H1 (cell line): Measurements from ENCODE around the gene LYAR. TPM values are rescaled to one million over a fixed set of nuclear protein-coding genes. Genes with fewer than 3 reads are reported as not detected.

ENCODE experiments used
- CTCF ChIA-PET: fragments of 300-600 bp; sonication (Branson Sonifier 250); formaldehyde crosslinking; loops from one replicate; lab custom pipeline; 2021; ENCODE audit not compliant: partially characterized antibody; lab: Charles Lee
- POLR2A ChIA-PET: fragments of 300-600 bp; sonication (Branson Sonifier 250); formaldehyde crosslinking; loops from one replicate; lab custom pipeline; 2021; ENCODE audit warnings: inconsistent platforms; ENCODE audit not compliant: partially characterized antibody; lab: Charles Lee
- DNase-seq, 2 experiments: peaks; one replicate each; pipeline versions ENCODE4 v3.0.0 to v3.0.0-alpha.2; 2010 to 2022; ENCODE audit warnings: low spot score in 2 of 2, low read depth in 1 of 2, mixed read lengths in 1 of 2
- FAIRE-seq: peaks from 2 replicates; lab custom pipeline; 2011; peaks lifted over from hg19 to GRCh38; lab: Jason Lieb, UNC
- H2AFZ ChIP-seq: 2 replicates; pipeline ENCODE4 v1.8.1; 2012; ENCODE audit warnings: low read length, inconsistent platforms
- H2AK5ac ChIP-seq: 2 replicates; pipeline ENCODE4 v1.6.1; 2013; ENCODE audit warnings: low read depth, low read length
- H2BK120ac ChIP-seq: replicated peaks from 2 replicates; pipeline ENCODE3; 2013; ENCODE audit warnings: low read depth, low read length, inconsistent platforms
- H2BK12ac ChIP-seq: 2 replicates; pipeline ENCODE4 v1.6.1; 2013; ENCODE audit warnings: low read depth, low read length
- H2BK15ac ChIP-seq: 2 replicates; pipeline ENCODE4 v1.6.1; 2013; ENCODE audit warnings: low read length
- H2BK20ac ChIP-seq: 2 replicates; pipeline ENCODE4 v1.6.1; 2013; ENCODE audit warnings: low read length
- H2BK5ac ChIP-seq: 2 replicates; pipeline ENCODE4 v1.6.1; 2013; ENCODE audit warnings: low read depth, low read length
- H3K14ac ChIP-seq: 2 replicates; pipeline ENCODE4 v1.6.1; 2013; ENCODE audit warnings: inconsistent platforms; ENCODE audit not compliant: insufficient read length
- H3K18ac ChIP-seq: 2 replicates; pipeline ENCODE4 v1.6.1; 2013; ENCODE audit warnings: low read length; ENCODE audit errors: extremely low read depth
- H3K23ac ChIP-seq: 2 replicates; pipeline ENCODE4 v1.6.1; 2013; ENCODE audit warnings: inconsistent platforms; ENCODE audit not compliant: insufficient read length
- H3K23me2 ChIP-seq: 2 replicates; pipeline ENCODE4 v1.6.1; 2013; ENCODE audit warnings: low read depth, low read length
- H3K27ac ChIP-seq: 2 replicates; pipeline ENCODE4 v1.6.1; 2011; ENCODE audit warnings: low read depth, low read length, inconsistent platforms
- H3K27me3 ChIP-seq, 4 experiments: replicated peaks in 1 of 4; 1 replicate in 1 of 4; 2 replicates in 3 of 4; pipeline versions ENCODE4 v1.6.1 to v1.8.1; 2011 to 2013; ENCODE audit warnings: low read length in 3 of 4, mild to moderate bottlenecking in 3 of 4, inconsistent platforms in 2 of 4, mixed read lengths in 2 of 4, moderate library complexity in 1 of 4; ENCODE audit not compliant: control insufficient read depth in 3 of 4, insufficient read depth in 3 of 4; ENCODE audit errors: extremely low read depth in 1 of 4
- H3K36me3 ChIP-seq, 4 experiments: 2 replicates each; pipeline versions ENCODE4 v1.6.1 to v1.8.1; 2011 to 2013; ENCODE audit warnings: mild to moderate bottlenecking in 4 of 4, low read length in 3 of 4, moderate library complexity in 2 of 4, control low read depth in 1 of 4, inconsistent platforms in 1 of 4; ENCODE audit not compliant: insufficient read depth in 4 of 4, control insufficient read depth in 2 of 4
- H3K4ac ChIP-seq: replicated peaks from 2 replicates; pipeline ENCODE3; 2013; ENCODE audit warnings: low read length, low read depth, mixed read lengths, inconsistent platforms; ENCODE audit not compliant: insufficient read length
- H3K4me1 ChIP-seq, 4 experiments: replicated peaks in 1 of 4; 1 replicate in 1 of 4; 2 replicates in 3 of 4; pipeline versions ENCODE4 v1.6.1 to v1.8.1; 2011 to 2013; ENCODE audit warnings: low read length in 3 of 4, inconsistent platforms in 2 of 4, mixed read lengths in 1 of 4; ENCODE audit not compliant: insufficient read depth in 4 of 4, control insufficient read depth in 3 of 4
- H3K4me2 ChIP-seq, 2 experiments: 2 replicates each; pipeline versions ENCODE4 v1.6.1 to v1.8.1; 2011 to 2013; ENCODE audit warnings: low read depth in 2 of 2, low read length in 2 of 2, control low read depth in 1 of 2, inconsistent platforms in 1 of 2, mild to moderate bottlenecking in 1 of 2; ENCODE audit not compliant: insufficient read depth in 1 of 2
- H3K4me3 ChIP-seq, 4 experiments: fragments of 200-600, 300-600 bp in 1 of 4; sonication (generic), shearing (Covaris generic), sonication (Bioruptor Twin) in 1 of 4; 2 replicates each; pipeline versions ENCODE4 v1.5.1 to v1.8.1; 2011 to 2016; ENCODE audit warnings: low read length in 4 of 4, low read depth in 3 of 4, control low read depth in 2 of 4, inconsistent platforms in 2 of 4, mild to moderate bottlenecking in 2 of 4, mixed read lengths in 1 of 4, moderate library complexity in 1 of 4; ENCODE audit not compliant: insufficient read depth in 2 of 4; ENCODE audit errors: extremely low read depth in 1 of 4
- H3K56ac ChIP-seq: replicated peaks from 2 replicates; pipeline ENCODE3; 2013; ENCODE audit warnings: low read depth, mild to moderate bottlenecking, mixed read lengths, low read length, inconsistent platforms; ENCODE audit not compliant: insufficient read length
- H3K79me1 ChIP-seq: 2 replicates; pipeline ENCODE4 v1.6.1; 2013; ENCODE audit warnings: low read depth, low read length, control low read depth
- H3K79me2 ChIP-seq, 2 experiments: 2 replicates each; pipeline versions ENCODE4 v1.6.1 to v1.8.1; 2012 to 2013; ENCODE audit warnings: low read length in 2 of 2, mild to moderate bottlenecking in 2 of 2, inconsistent platforms in 1 of 2; ENCODE audit not compliant: insufficient read depth in 2 of 2, control insufficient read depth in 1 of 2
- H3K9ac ChIP-seq, 4 experiments: replicated peaks in 1 of 4; 1 replicate in 1 of 4; 2 replicates in 3 of 4; pipeline versions ENCODE4 v1.6.1 to v1.8.1; 2011 to 2013; ENCODE audit warnings: low read depth in 3 of 4, low read length in 3 of 4, control low read depth in 2 of 4, mild to moderate bottlenecking in 2 of 4, moderate library complexity in 2 of 4, inconsistent platforms in 1 of 4; ENCODE audit errors: extremely low read depth in 1 of 4
- H3K9me3 ChIP-seq, 2 experiments: 2 replicates each; pipeline versions ENCODE4 v1.6.1 to v1.8.1; 2012 to 2013; ENCODE audit warnings: mild to moderate bottlenecking in 2 of 2, moderate library complexity in 2 of 2, control low read depth in 1 of 2, inconsistent platforms in 1 of 2, low read depth in 1 of 2, low read length in 1 of 2, mixed read lengths in 1 of 2; ENCODE audit not compliant: insufficient read depth in 2 of 2
- H4K20me1 ChIP-seq, 2 experiments: replicated peaks in 1 of 2; 2 replicates each; pipeline versions ENCODE3 to v1.8.1; 2011 to 2013; ENCODE audit warnings: inconsistent platforms in 2 of 2, low read length in 2 of 2, mild to moderate bottlenecking in 1 of 2; ENCODE audit not compliant: insufficient read depth in 2 of 2, control insufficient read depth in 1 of 2
- H4K5ac ChIP-seq: 2 replicates; pipeline ENCODE4 v1.6.1; 2013; ENCODE audit warnings: low read length, low read depth, mixed read lengths, inconsistent platforms; ENCODE audit not compliant: insufficient read length
- H4K8ac ChIP-seq: 2 replicates; pipeline ENCODE4 v1.8.0; 2013; ENCODE audit warnings: mild to moderate bottlenecking, moderate library complexity, low read length, inconsistent platforms; ENCODE audit not compliant: insufficient read depth; ENCODE audit errors: extremely low read depth
- H4K91ac ChIP-seq: replicated peaks from 2 replicates; pipeline ENCODE3; 2013; ENCODE audit warnings: low read length, mixed read lengths, inconsistent platforms; ENCODE audit not compliant: insufficient read length
- WGBS, 2 experiments: shearing (Covaris generic) in 1 of 2; methylation state at CpG; one replicate each; pipeline versions ENCODE4 v1.1.6 to v1.1.7; 2013 to 2015; ENCODE audit warnings: low lambda C conversion rate in 2 of 2, mixed read lengths in 2 of 2, inconsistent platforms in 1 of 2, low coverage in 1 of 2, missing lambda C conversion rate in 1 of 2; ENCODE audit not compliant: insufficient replicate concordance in 2 of 2, insufficient coverage in 1 of 2, insufficient read length in 1 of 2; ENCODE audit errors: extremely low coverage in 1 of 2, missing lambda C conversion rate in 1 of 2; 5-methylcytosine and 5-hydroxymethylcytosine counted together
- polyA plus RNA-seq, 7 experiments: library from polyadenylated mRNA; depleted of rRNA in 3 of 7; stranded (reverse) in 5 of 7; unstranded in 2 of 7; fragments of >200 nt in 5 of 7; fragments of 200-250 nt in 2 of 7; gene quantifications; 1 replicate in 5 of 7; 2 replicates in 1 of 7; 4 replicates in 1 of 7; pipeline versions ENCODE4 v1.2.1 to v1.2.3, GENCODE V29; 2011 to 2013; ENCODE audit warnings: missing spikeins in 2 of 7, mixed read lengths in 2 of 7
- total RNA-seq: library from RNA; stranded (reverse); fragmentation: NEBNext Ultra II Directional; extraction: Animal tissue kit (Norgen Biotek cat#: 25700); gene quantifications from 2 replicates; pipeline ENCODE4 v1.2.1, GENCODE V29; 2021

The LYAR gene
- total and polyA plus RNA-seq, 2 of the 8 experiments (the other 6 are each of a cell fraction or from before 2014, with no cell fraction given) = 6.5 to 46.9 TPM

GRCh38 chr4:4306920-4307319, 17.0 kb upstream of the LYAR start:
- H3K79me1 ChIP-seq = no peaks in the 10 kb centered on the region
- no peak overlapping the region for H2AFZ ChIP-seq
- H2BK12ac ChIP-seq = no peak overlapping the region
- no peaks in the 10 kb centered on the region for H3K23me2 ChIP-seq
- FAIRE-seq = no peak
- H2BK20ac ChIP-seq = no peak overlapping the region
- H3K36me3 ChIP-seq = peaks cover 0 to 17% (median 7%) of the 10 kb centered on the region in 4 experiments; a peak in 6 of 8 replicates
- no peaks in the 10 kb centered on the region for H3K79me2 ChIP-seq
- no peak overlapping the region for H4K91ac ChIP-seq
- H3K27ac ChIP-seq = no peak overlapping the region
- CTCF ChIA-PET = interaction anchor here (0.5 to 1.3 kb wide), 3 partner anchors 29 to 985 kb away, joined by 3 to 6 read pairs (median 4); no protein-coding TSS in a partner anchor
- no peaks in the 10 kb centered on the region for H3K9me3 ChIP-seq
- H3K27me3 ChIP-seq = no peaks in the 10 kb centered on the region
- no peak overlapping the region for H2BK120ac ChIP-seq
- WGBS, 2 experiments = 92% methylated on average over 11 of the region's 11 CpGs; no CpG with 5 or more reads in 1 of the 2 experiments
- no peaks in the 10 kb centered on the region for H3K4me1 ChIP-seq
- H3K9ac ChIP-seq = no peak overlapping the region
- no peak overlapping the region for H3K56ac ChIP-seq
- POLR2A ChIA-PET = interaction anchor here (1.3 to 1.6 kb wide), 3 partner anchors 11 to 17 kb away, joined by 3 to 4 read pairs (median 3); partner anchors contain the start of genes LYAR and ZBTB49
- no peak overlapping the region for H2BK15ac ChIP-seq
- DNase-seq = no peak
- no peak overlapping the region for H4K8ac ChIP-seq
- H4K5ac ChIP-seq = no peak overlapping the region
- no peak overlapping the region for H3K23ac ChIP-seq
- no peak overlapping the region for H2BK5ac ChIP-seq
- no peak overlapping the region for H3K18ac ChIP-seq
- no peak overlapping the region for H3K4ac ChIP-seq
- H3K4me2 ChIP-seq = no peak overlapping the region
- no peak overlapping the region for H3K14ac ChIP-seq
- no peak overlapping the region for H2AK5ac ChIP-seq
- no peak overlapping the region for H3K4me3 ChIP-seq
- H4K20me1 ChIP-seq = peaks cover 2 to 7% of the 10 kb centered on the region in 2 experiments
